ENCODE measurements around the gene EPHA2. TPM values are rescaled to one million over a fixed set of nuclear protein-coding genes. Genes with fewer than 3 reads are reported as not detected.

EPHA2 gene
- total and polyA plus RNA-seq, 4 donors, result 17.5 to 35.6 (median 20.5) TPM

GRCh38 chr1:16117936-16118335, 37.9 kb downstream of the EPHA2 start:
- Histone ChIP-seq H3K27ac (ENCODE audit: low read depth in 1 of 2, low read length in 1 of 2) (no peak overlapping the region), H3K36me3 (ENCODE audit: control insufficient read depth in 4 of 4, insufficient read depth in 4 of 4, low read length in 4 of 4) (no peaks in the 10 kb centered on the region), H3K9me3 (ENCODE audit: control insufficient read depth in 4 of 4, insufficient read depth in 3 of 4, low read length in 3 of 4) (no peaks in the 10 kb centered on the region), H3K4me1 (ENCODE audit: control insufficient read depth in 5 of 5, insufficient read depth in 5 of 5, low read length in 5 of 5) (peaks cover 0 to 12% (median 3%) of the 10 kb centered on the region in 5 donors), H3K9ac (ENCODE audit: insufficient read depth in 1 of 2, low read length in 2 of 2) (no peak overlapping the region), H3K27me3 (ENCODE audit: control insufficient read depth in 3 of 3, insufficient read depth in 3 of 3, low read length in 2 of 3) (no peaks in the 10 kb centered on the region), H3K4me3 (no peak overlapping the region)
- DNase-seq (no peak), ATAC-seq (ENCODE audit: insufficient read depth, low FRiP score) (no peak)
- 96 to 97% methylated on average over 8 of the region's 8 CpGs for WGBS, 2 donors
- no peak for TF ChIP-seq CTCF (IDR thresholded peaks at IDR 0.05; ENCODE audit: control extremely low read depth, extremely low read depth)

- H3K27me3 ChIP-seq (ENCODE audit: control insufficient read depth in 3 of 3, insufficient read depth in 3 of 3, low read length in 2 of 3), result no peaks in the 10 kb centered on the region
- H3K4me1 ChIP-seq (ENCODE audit: control insufficient read depth in 5 of 5, insufficient read depth in 5 of 5, low read length in 5 of 5), result peaks cover 0 to 17% (median 3%) of the 10 kb centered on the region in 5 donors
- no peak for TF ChIP-seq CTCF (IDR thresholded peaks at IDR 0.05; ENCODE audit: control extremely low read depth, extremely low read depth)
- 91 to 93% methylated on average over 6 of the region's 6 CpGs for WGBS, 2 donors
- H3K4me3 ChIP-seq, result no peak overlapping the region
- no peak overlapping the region for H3K9ac ChIP-seq (ENCODE audit: insufficient read depth in 1 of 2, low read length in 2 of 2)
- DNase-seq (no peak), ATAC-seq (ENCODE audit: insufficient read depth, low FRiP score) (no peak)
- no peaks in the 10 kb centered on the region for H3K9me3 ChIP-seq (ENCODE audit: control insufficient read depth in 4 of 4, insufficient read depth in 3 of 4, low read length in 3 of 4)
- no peak overlapping the region for H3K27ac ChIP-seq (ENCODE audit: low read depth in 1 of 2, low read length in 1 of 2)
- H3K36me3 ChIP-seq (ENCODE audit: control insufficient read depth in 4 of 4, insufficient read depth in 4 of 4, low read length in 4 of 4), result no peaks in the 10 kb centered on the region
Observed at GRCh38 chr1:16117369-16117768, 38.5 kb downstream of the EPHA2 start.

- Histone ChIP-seq H3K27ac (ENCODE audit: low read depth in 1 of 2, low read length in 1 of 2) (no peak overlapping the region), H3K4me3 (no peak overlapping the region), H3K36me3 (ENCODE audit: control insufficient read depth in 4 of 4, insufficient read depth in 4 of 4, low read length in 4 of 4) (no peaks in the 10 kb centered on the region), H3K9me3 (ENCODE audit: control insufficient read depth in 4 of 4, insufficient read depth in 3 of 4, low read length in 3 of 4) (no peaks in the 10 kb centered on the region), H3K27me3 (ENCODE audit: control insufficient read depth in 3 of 3, insufficient read depth in 3 of 3, low read length in 2 of 3) (no peaks in the 10 kb centered on the region), H3K9ac (ENCODE audit: insufficient read depth in 1 of 2, low read length in 2 of 2) (no peak overlapping the region), H3K4me1 (ENCODE audit: control insufficient read depth in 5 of 5, insufficient read depth in 5 of 5, low read length in 5 of 5) (peaks cover 0 to 17% (median 3%) of the 10 kb centered on the region in 5 donors)
- 90% methylated on average over 8 of the region's 8 CpGs for WGBS, 2 donors
- no peak for DNase-seq
- no peak for ATAC-seq (ENCODE audit: insufficient read depth, low FRiP score)
- no peak for TF ChIP-seq CTCF (IDR thresholded peaks at IDR 0.05; ENCODE audit: control extremely low read depth, extremely low read depth)
Observed at GRCh38 chr1:16116625-16117024, 39.2 kb downstream of the EPHA2 start.

- ATAC-seq (ENCODE audit: insufficient read depth, low FRiP score) (no peak), DNase-seq (peak in 1 of 3 donors; percentile 42)
- H3K4me1 ChIP-seq (ENCODE audit: control insufficient read depth in 5 of 5, insufficient read depth in 5 of 5, low read length in 5 of 5), result peaks cover 0 to 17% (median 3%) of the 10 kb centered on the region in 5 donors
- no peaks in the 10 kb centered on the region for H3K27me3 ChIP-seq (ENCODE audit: control insufficient read depth in 3 of 3, insufficient read depth in 3 of 3, low read length in 2 of 3)
- 82 to 87% methylated on average over 16 of the region's 16 CpGs for WGBS, 2 donors
- no peaks in the 10 kb centered on the region for H3K9me3 ChIP-seq (ENCODE audit: control insufficient read depth in 4 of 4, insufficient read depth in 3 of 4, low read length in 3 of 4)
- H3K4me3 ChIP-seq, result no peak overlapping the region
- H3K36me3 ChIP-seq (ENCODE audit: control insufficient read depth in 4 of 4, insufficient read depth in 4 of 4, low read length in 4 of 4), result no peaks in the 10 kb centered on the region
- no peak for TF ChIP-seq CTCF (IDR thresholded peaks at IDR 0.05; ENCODE audit: control extremely low read depth, extremely low read depth)
- H3K27ac ChIP-seq (ENCODE audit: low read depth in 1 of 2, low read length in 1 of 2), result no peak overlapping the region
- H3K9ac ChIP-seq (ENCODE audit: insufficient read depth in 1 of 2, low read length in 2 of 2), result no peak overlapping the region
Observed at GRCh38 chr1:16116002-16116401, 39.9 kb downstream of the EPHA2 start.

Measured in lung (tissue), 12 donors.